Activated CD8-positive, alpha-beta memory T cell treated with anti-CD3 and anti-CD28 coated beads, Interleukin-2, amount 10 ng/mL, durations not matched to agents 7 days and 5 days (primary cell): Measurements from ENCODE around the gene ATP9B. TPM values are rescaled to one million over a fixed set of nuclear protein-coding genes. Genes with fewer than 3 reads are reported as not detected.
A peak's percentile ranks its signal among the peaks of the same experiment; 100 is the strongest.

Experiments used
- ATAC-seq: fragments of 150-1000 bp; cut with Tn5 transposase; one replicate; pipeline ENCODE4 v1.10.0; 2021; ENCODE audit warnings: moderate library complexity
- CTCF ChIA-PET: fragments of 350-600 bp; sonication (Branson Sonifier 250); formaldehyde crosslinking; loops from one replicate; lab custom pipeline; 2021; ENCODE audit warnings: antibody characterized with exemption; lab: Charles Lee
- DNase-seq: peaks from one replicate; pipeline ENCODE4 v3.0.0-alpha.2; 2020
- H3K27ac Mint-ChIP-seq: one replicate; pipeline ENCODE4 v1.8.0; 2021; ENCODE audit warnings: mild to moderate bottlenecking, mixed read lengths
- H3K27me3 Mint-ChIP-seq: one replicate; pipeline ENCODE4 v1.8.0; 2021; ENCODE audit warnings: mixed read lengths
- H3K36me3 Mint-ChIP-seq: one replicate; pipeline ENCODE4 v1.8.0; 2021; ENCODE audit warnings: mild to moderate bottlenecking, mixed read lengths
- H3K4me1 Mint-ChIP-seq: one replicate; pipeline ENCODE4 v1.8.0; 2021; ENCODE audit warnings: mixed read lengths
- H3K4me3 Mint-ChIP-seq: one replicate; pipeline ENCODE4 v1.8.0; 2021; ENCODE audit warnings: mild to moderate bottlenecking, moderate library complexity, mixed read lengths
- H3K9me3 Mint-ChIP-seq: one replicate; pipeline ENCODE4 v1.8.0; 2022; ENCODE audit warnings: low read depth, mixed read lengths
- total RNA-seq, 2 experiments: library from RNA; stranded (reverse); gene quantifications; one replicate each; pipeline ENCODE4 v1.2.3, GENCODE V29; 2021

The ATP9B gene, protein sequence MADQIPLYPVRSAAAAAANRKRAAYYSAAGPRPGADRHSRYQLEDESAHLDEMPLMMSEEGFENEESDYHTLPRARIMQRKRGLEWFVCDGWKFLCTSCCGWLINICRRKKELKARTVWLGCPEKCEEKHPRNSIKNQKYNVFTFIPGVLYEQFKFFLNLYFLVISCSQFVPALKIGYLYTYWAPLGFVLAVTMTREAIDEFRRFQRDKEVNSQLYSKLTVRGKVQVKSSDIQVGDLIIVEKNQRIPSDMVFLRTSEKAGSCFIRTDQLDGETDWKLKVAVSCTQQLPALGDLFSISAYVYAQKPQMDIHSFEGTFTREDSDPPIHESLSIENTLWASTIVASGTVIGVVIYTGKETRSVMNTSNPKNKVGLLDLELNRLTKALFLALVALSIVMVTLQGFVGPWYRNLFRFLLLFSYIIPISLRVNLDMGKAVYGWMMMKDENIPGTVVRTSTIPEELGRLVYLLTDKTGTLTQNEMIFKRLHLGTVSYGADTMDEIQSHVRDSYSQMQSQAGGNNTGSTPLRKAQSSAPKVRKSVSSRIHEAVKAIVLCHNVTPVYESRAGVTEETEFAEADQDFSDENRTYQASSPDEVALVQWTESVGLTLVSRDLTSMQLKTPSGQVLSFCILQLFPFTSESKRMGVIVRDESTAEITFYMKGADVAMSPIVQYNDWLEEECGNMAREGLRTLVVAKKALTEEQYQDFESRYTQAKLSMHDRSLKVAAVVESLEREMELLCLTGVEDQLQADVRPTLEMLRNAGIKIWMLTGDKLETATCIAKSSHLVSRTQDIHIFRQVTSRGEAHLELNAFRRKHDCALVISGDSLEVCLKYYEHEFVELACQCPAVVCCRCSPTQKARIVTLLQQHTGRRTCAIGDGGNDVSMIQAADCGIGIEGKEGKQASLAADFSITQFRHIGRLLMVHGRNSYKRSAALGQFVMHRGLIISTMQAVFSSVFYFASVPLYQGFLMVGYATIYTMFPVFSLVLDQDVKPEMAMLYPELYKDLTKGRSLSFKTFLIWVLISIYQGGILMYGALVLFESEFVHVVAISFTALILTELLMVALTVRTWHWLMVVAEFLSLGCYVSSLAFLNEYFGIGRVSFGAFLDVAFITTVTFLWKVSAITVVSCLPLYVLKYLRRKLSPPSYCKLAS
- total RNA-seq = 10 to 100 TPM; 21.5 to 31.7 TPM

DNA sequence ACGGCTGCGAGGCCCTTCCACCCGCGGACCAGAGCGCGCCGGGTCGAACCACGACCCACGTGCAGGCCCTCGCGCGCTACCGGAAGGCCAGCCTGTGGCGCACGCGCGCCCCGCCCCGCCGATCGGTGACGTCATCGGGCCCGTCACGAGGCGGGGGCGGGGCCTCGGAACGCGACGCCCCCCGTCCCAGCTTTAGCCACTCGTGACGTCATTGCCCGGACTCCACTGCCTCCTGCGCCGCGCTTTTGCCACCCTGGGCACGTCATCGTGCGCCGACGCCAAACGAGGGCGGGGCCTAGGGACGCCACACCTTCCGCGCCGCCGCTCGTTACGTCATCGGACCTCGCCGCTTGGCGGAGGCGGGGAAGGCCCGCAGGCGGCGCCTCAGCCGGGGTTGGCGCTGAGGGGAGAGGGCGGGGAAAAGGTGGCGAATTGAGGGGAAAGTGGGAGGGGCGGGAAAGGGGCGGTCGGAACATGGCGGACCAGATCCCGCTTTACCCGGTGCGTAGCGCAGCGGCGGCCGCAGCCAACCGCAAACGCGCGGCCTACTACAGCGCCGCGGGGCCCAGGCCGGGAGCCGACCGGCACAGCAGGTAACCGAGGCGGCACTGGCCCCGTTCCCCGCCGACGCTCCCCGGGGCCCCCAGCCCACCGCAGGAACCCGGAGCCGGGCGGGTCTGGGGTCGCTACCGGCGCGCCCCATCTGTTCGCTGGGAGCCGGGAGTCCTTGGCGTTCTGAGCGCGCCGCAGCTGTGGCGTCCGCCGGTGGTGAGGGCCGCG lies at the start of gene ATP9B:
TSS of gene ATP9B (plus strand) at position 458 of the 780 bp plus-strand sequence. CDS start at position 475, 17 bp downstream.
- Mint-ChIP-seq H3K4me1 (peaks cover 31% of the 10 kb centered on the region), H3K36me3 (peaks cover 42% of the 10 kb centered on the region), H3K27ac (peak within 1 kb of the TSS; percentile 93), H3K9me3 (peaks cover 23% of the 10 kb centered on the region), H3K4me3 (peak within 1 kb of the TSS; percentile 82), H3K27me3 (no peaks in the 10 kb centered on the region)
- CTCF ChIA-PET = no interaction called here
- DNase-seq (peak; percentile 98), ATAC-seq (peak; percentile 86)

DNA sequence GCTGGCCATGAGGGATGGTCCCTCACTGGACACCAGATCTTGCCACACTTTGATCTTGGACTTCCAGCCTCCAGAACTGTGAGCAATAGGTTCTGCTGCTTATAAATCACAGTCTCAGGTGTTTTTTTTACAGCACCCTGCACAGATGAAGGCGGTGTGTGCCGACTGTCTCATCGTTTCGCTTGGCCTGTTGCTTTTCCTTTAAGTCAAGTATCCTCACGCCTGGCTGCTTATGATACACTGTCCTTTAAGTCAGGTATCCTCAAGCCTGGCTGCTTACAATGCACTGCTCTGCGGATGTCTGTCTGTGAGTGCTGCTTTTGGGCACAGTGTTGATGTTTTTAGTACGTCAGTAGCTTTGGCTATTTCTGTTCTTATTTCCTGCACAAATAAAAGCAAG lies 49.3 kb upstream of the ATP9B start:
- peaks cover 3% of the 10 kb centered on the region for H3K27me3 Mint-ChIP-seq
- no peaks in the 10 kb centered on the region for H3K9me3 Mint-ChIP-seq
- CTCF ChIA-PET = no interaction called here
- H3K27ac Mint-ChIP-seq = no peak overlapping the region
- DNase-seq (no peak), ATAC-seq (no peak)
- no peaks in the 10 kb centered on the region for H3K36me3 Mint-ChIP-seq
- H3K4me3 Mint-ChIP-seq = no peak overlapping the region
- H3K4me1 Mint-ChIP-seq = no peaks in the 10 kb centered on the region

DNA sequence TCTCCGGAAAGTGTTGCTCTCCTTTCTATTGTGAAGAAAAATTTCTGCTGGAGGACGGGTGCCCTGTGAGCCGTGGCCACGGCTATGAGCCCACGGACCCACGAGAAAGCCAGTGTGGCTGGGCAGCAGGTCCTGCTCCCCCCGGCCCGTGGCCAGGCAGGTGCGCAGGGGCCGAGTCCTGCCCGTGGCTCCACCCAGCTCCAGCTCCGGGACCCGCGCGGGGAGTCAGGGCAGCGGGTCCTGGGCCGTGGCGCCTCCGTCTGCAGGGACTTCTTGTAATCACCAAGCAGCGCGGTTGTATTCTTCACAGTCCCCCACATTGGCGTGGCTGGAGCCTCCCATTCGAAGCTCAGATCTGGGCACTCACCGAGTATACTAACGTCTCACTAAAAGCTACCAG lies 46.6 kb upstream of the ATP9B start:
- DNase-seq = no peak
- Mint-ChIP-seq H3K4me1 (no peaks in the 10 kb centered on the region), H3K27me3 (peaks cover 3% of the 10 kb centered on the region), H3K9me3 (no peaks in the 10 kb centered on the region), H3K36me3 (no peaks in the 10 kb centered on the region), H3K4me3 (no peak overlapping the region), H3K27ac (no peak overlapping the region)
- CTCF ChIA-PET = no interaction called here
- ATAC-seq = no peak

DNA sequence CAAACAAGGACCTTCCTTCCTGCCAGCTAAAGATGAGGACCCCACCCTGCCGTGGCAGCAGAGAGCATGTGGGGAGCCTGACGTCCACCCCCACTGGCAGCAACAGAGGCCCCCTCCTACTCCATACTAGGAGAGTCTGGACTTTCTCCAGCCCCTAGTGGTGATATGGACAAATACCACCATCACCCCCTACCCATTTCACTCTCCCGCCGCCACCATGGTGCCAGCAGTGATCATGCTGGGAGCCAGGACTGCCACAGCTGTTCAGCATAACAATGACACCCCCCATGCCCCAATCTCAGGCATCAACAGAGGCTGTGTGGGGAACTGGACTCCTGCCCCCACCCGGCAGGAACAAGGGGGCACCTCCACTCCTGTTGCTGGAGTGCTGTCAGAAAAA lies 42.7 kb upstream of the ATP9B start:
- H3K27me3 Mint-ChIP-seq = no peaks in the 10 kb centered on the region
- no peak overlapping the region for H3K27ac Mint-ChIP-seq
- H3K4me1 Mint-ChIP-seq = no peaks in the 10 kb centered on the region
- DNase-seq (no peak), ATAC-seq (no peak)
- H3K36me3 Mint-ChIP-seq = no peaks in the 10 kb centered on the region
- no peak overlapping the region for H3K4me3 Mint-ChIP-seq
- peaks cover 2% of the 10 kb centered on the region for H3K9me3 Mint-ChIP-seq
- CTCF ChIA-PET = no interaction called here

DNA sequence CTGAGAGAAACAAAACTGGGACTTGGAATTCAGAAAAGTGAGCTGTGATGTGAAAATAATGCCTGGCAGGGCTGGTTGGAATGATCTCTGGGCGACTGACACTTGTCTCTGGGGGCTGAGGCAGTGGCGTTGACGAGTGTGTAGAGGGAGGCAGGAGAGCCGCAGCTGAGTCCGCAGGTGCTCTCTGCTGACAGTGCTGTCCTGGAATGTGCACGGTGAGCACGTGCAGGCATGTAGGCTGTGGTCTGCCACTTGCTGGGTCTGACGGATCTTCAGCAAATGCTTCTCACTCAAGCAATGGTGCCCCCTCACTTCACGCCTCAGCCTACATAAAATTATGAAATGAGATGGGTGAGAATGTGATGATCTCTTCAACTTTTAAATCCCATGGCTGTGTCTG lies 38.5 kb upstream of the ATP9B start:
- Mint-ChIP-seq H3K27ac (no peak overlapping the region), H3K4me3 (no peak overlapping the region), H3K9me3 (peaks cover 2% of the 10 kb centered on the region), H3K36me3 (no peaks in the 10 kb centered on the region), H3K27me3 (no peaks in the 10 kb centered on the region), H3K4me1 (no peaks in the 10 kb centered on the region)
- ATAC-seq (no peak), DNase-seq (no peak)
- CTCF ChIA-PET = no interaction called here

DNA sequence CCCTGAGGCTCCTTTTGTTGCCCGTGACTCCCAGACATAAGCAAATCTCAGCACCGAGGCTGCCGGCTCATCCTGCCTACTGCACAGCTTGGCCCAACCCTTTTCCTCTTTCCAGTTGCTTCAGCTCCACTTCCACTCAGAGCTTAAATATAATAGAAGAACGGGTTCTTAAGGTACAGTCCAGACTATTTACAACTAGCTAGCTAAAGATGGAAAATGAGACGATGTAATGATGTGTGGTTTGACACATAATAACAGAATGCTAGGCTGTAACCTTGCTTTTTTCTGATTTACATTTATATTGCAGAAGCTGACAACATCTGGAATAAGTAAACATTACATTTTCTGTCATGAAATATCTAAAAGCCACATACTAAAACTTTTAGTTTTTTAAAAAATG lies 26.9 kb upstream of the ATP9B start:
- ATAC-seq (no peak), DNase-seq (no peak)
- no peaks in the 10 kb centered on the region for H3K36me3 Mint-ChIP-seq
- H3K27ac Mint-ChIP-seq = no peak overlapping the region
- no peak overlapping the region for H3K4me3 Mint-ChIP-seq
- H3K27me3 Mint-ChIP-seq = peaks cover 4% of the 10 kb centered on the region
- H3K4me1 Mint-ChIP-seq = no peaks in the 10 kb centered on the region
- CTCF ChIA-PET = no interaction called here
- H3K9me3 Mint-ChIP-seq = peaks cover 5% of the 10 kb centered on the region

DNA sequence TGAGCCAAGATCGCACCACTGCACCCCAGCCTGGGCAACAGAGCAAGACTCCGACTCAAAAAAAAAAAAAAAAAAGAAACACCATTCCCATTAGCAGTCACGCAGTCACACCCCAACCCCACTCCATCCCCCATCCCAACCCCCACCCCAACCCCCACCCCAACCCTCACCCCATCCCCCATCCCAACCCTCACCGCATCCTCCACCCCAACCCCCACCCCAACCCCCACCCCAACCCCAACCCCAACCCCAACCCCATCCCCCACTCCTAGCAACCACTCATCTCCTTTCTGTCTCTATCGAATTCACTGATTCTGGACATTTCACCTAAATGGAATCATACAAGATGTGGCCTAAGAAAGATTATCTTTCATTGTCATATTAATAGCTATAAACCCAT lies 25.9 kb upstream of the ATP9B start:
- Mint-ChIP-seq H3K4me1 (no peaks in the 10 kb centered on the region), H3K9me3 (peaks cover 5% of the 10 kb centered on the region), H3K27ac (no peak overlapping the region), H3K36me3 (no peaks in the 10 kb centered on the region), H3K27me3 (peaks cover 4% of the 10 kb centered on the region), H3K4me3 (no peak overlapping the region)
- DNase-seq (no peak), ATAC-seq (no peak)
- CTCF ChIA-PET = no interaction called here

DNA sequence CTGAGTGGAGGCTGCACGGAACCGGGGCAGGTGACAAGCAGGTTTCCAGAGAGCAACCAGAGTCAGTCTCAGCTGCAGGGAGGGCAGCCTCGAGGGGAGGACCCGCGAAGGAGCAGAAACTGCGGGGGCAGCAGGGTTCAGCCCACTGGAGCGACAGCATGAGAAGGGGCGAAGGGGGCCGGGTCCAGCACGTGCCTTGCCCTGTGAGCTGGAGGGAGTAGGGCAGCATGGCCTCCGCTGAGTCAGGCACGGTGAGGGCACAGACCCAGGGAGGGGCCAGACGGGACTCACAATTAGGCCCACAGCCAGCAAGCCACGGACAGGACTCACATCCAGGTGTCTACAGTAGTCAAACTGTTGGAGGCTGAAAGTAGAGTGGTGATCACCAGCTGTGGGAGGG lies 22.7 kb upstream of the ATP9B start:
- DNase-seq = no peak
- Mint-ChIP-seq H3K36me3 (no peaks in the 10 kb centered on the region), H3K27me3 (peaks cover 4% of the 10 kb centered on the region), H3K4me3 (no peak overlapping the region), H3K9me3 (no peaks in the 10 kb centered on the region), H3K27ac (no peak overlapping the region), H3K4me1 (no peaks in the 10 kb centered on the region)
- CTCF ChIA-PET = no interaction called here
- no peak for ATAC-seq

DNA sequence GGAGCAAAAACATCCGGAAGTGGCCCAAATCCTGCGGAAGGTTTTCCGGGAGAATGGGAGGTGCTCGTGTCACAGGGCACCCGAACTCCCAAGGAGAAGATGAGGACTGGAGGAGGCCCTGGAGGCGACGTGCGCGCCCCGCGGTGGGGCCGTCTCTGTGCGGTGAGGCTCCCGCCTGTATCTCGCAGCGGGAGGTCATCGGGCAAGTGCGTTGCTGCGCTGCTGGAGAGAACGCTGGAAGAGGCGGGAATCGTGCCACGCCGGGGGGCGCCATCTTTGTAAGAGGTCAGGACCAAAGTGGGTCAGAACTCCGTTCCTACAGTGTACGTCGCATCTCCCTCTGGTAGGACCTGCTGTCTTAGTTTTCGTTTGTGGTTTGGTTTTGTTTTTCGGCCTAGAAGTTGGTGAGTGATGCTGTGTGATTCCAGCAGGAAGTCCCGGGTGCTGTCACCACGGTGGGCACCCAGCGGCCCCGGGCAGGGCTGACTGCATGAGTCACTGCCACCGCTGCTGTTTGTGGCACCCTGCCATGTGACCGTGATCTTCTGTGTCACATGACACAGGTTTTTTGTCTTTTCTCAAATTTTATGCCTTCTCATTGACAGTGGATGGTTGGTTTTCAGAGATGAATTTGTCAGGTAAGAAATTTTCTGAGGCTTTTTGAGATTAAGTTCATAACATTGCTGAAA lies 21.5 kb upstream of the ATP9B start:
- H3K4me3 Mint-ChIP-seq = no peak overlapping the region
- ATAC-seq (no peak), DNase-seq (no peak)
- no peaks in the 10 kb centered on the region for H3K36me3 Mint-ChIP-seq
- CTCF ChIA-PET = no interaction called here
- peaks cover 4% of the 10 kb centered on the region for H3K27me3 Mint-ChIP-seq
- no peak overlapping the region for H3K27ac Mint-ChIP-seq
- no peaks in the 10 kb centered on the region for H3K9me3 Mint-ChIP-seq
- H3K4me1 Mint-ChIP-seq = no peaks in the 10 kb centered on the region

DNA sequence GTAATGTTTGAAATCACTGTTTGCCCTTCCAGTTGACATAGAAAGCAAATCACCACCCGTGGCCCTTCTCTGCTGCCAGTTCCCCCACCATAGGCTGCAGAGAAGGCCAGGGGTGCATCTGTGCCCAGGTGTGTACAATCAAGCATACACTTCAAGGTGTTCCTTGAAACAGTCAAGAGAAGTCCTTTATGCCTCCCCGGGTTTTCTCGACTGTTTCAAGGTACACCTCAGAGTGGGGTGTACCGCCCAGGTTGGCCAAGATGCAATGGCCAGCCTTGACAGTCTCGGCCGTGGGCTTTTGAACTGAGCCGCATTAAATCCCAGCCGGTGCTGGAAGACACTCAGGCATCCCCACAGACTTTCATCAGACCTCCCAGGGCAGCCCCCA lies 21.0 kb upstream of the ATP9B start:
- H3K9me3 Mint-ChIP-seq = no peaks in the 10 kb centered on the region
- ATAC-seq = no peak
- H3K4me1 Mint-ChIP-seq = no peaks in the 10 kb centered on the region
- no peaks in the 10 kb centered on the region for H3K36me3 Mint-ChIP-seq
- H3K27ac Mint-ChIP-seq = no peak overlapping the region
- peaks cover 4% of the 10 kb centered on the region for H3K27me3 Mint-ChIP-seq
- DNase-seq = no peak
- CTCF ChIA-PET = no interaction called here
- no peak overlapping the region for H3K4me3 Mint-ChIP-seq

DNA sequence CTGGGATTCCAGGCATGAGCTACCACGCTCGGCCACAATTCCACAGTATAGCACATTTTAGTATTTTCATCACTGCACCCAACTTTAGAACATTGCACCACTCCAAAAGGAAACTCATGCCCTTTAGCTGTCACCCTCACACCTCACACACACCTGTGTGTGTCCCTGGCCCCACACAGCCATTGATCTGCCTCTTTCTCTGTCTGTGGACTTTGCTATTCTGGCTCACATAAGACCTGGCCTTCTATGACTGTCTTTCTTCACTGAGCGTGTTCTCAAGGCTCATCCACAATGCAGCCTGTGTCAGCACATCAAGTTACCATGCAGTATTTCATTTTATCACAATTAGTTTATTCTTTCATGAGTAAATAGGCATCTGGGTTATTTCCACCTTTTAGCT lies 19.7 kb upstream of the ATP9B start:
- Mint-ChIP-seq H3K27ac (no peak overlapping the region), H3K9me3 (no peaks in the 10 kb centered on the region), H3K4me1 (no peaks in the 10 kb centered on the region), H3K27me3 (peaks cover 4% of the 10 kb centered on the region), H3K4me3 (no peak overlapping the region), H3K36me3 (no peaks in the 10 kb centered on the region)
- CTCF ChIA-PET = no interaction called here
- DNase-seq = no peak
- no peak for ATAC-seq

DNA sequence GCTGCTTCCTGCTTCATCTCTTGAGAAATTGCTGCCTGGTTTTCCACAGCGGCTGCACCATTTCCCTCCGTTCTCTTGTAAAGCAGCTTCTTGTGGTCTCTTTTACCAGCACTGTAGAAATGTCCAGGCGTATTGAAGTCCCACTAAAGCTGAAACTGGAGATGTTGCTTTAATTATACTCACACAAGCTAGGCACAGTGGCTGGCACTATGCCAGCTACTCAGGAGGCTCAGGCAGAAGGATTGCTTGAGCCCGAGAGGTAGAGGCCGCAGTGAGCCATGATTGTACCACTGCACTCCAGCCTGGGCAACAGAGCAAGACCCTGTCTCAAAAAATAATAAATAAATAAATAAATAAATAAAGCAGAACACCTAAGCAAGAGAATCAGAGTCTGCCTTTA lies 19.2 kb upstream of the ATP9B start:
- Mint-ChIP-seq H3K4me3 (no peak overlapping the region), H3K9me3 (no peaks in the 10 kb centered on the region), H3K27me3 (peaks cover 4% of the 10 kb centered on the region), H3K4me1 (no peaks in the 10 kb centered on the region), H3K36me3 (no peaks in the 10 kb centered on the region), H3K27ac (no peak overlapping the region)
- no peak for DNase-seq
- CTCF ChIA-PET = no interaction called here
- no peak for ATAC-seq
